HepG2 (cell line): Measurements from ENCODE around the gene PIK3R1.

ENCODE experiments used
- BHLHE40 ChIP-seq: IDR thresholded peaks from 2 replicates; pipeline ENCODE4 v1.6.1; 2011; ENCODE audit warnings: low read length, improper control_type of control experiment
- E2F2 ChIP-seq: sonication (generic); formaldehyde crosslinking; IDR thresholded peaks from 2 replicates; pipeline ENCODE4 v1.4.0; 2020; ENCODE audit warnings: missing genetic modification reagents, borderline replicate concordance
- ETV5 ChIP-seq: IDR thresholded peaks from 2 replicates; pipeline ENCODE4 v1.6.1; 2018; ENCODE audit warnings: missing biosample characterization, missing genetic modification reagents, inconsistent platforms, borderline replicate concordance
- HMGXB4 ChIP-seq, 2 experiments: sonication (generic) in 1 of 2; formaldehyde crosslinking in 1 of 2; IDR thresholded peaks; 2 replicates each; pipeline versions ENCODE4 v1.4.0 to v1.6.1; 2018 to 2020; ENCODE audit warnings: missing genetic modification reagents in 2 of 2, borderline replicate concordance in 1 of 2, low read depth in 1 of 2, mild to moderate bottlenecking in 1 of 2, missing biosample characterization in 1 of 2
- RAD51 ChIP-seq: fragments of 450-650 bp; IDR thresholded peaks from 2 replicates; pipeline ENCODE4 v1.6.1; 2016; ENCODE audit warnings: borderline replicate concordance
- SMC3 ChIP-seq: IDR thresholded peaks from 2 replicates; pipeline ENCODE4 v1.6.1; 2011; ENCODE audit warnings: low read length, improper control_type of control experiment
- SP140L ChIP-seq: sonication (generic); formaldehyde crosslinking; IDR thresholded peaks from 2 replicates; pipeline ENCODE4 v1.4.0; 2020; ENCODE audit warnings: missing genetic modification reagents, borderline replicate concordance
- ZNF143 ChIP-seq: sonication (generic); formaldehyde crosslinking; IDR thresholded peaks from 2 replicates; pipeline ENCODE4 v1.4.0; 2020; ENCODE audit warnings: missing genetic modification reagents
- ZNF713 ChIP-seq: sonication (generic); formaldehyde crosslinking; IDR thresholded peaks from 2 replicates; pipeline ENCODE4 v1.4.0; 2020; ENCODE audit warnings: mild to moderate bottlenecking, missing genetic modification reagents
- ZNF747 ChIP-seq: sonication (generic); formaldehyde crosslinking; IDR thresholded peaks from 2 replicates; pipeline ENCODE4 v1.8.1; 2023; ENCODE audit warnings: missing genetic modification reagents, mild to moderate bottlenecking, borderline replicate concordance
- ZNF879 ChIP-seq: sonication (generic); formaldehyde crosslinking; IDR thresholded peaks from 2 replicates; pipeline ENCODE4 v1.8.1; 2023; ENCODE audit warnings: missing genetic modification reagents

- TF ChIP-seq ZNF747 (CRISPR knock-in tag) (no peak), ZNF143 (no peak), SMC3 (no peak), E2F2 (CRISPR knock-in tag) (no peak), SP140L (no peak), ZNF879 (no peak), BHLHE40 (no peak), RAD51 (no peak), HMGXB4 (CRISPR knock-in tag; IDR thresholded peaks at IDR 0.05; ENCODE audit: borderline replicate concordance in 1 of 2, low read depth in 1 of 2) (no peak), ZNF713 (no peak), ETV5 (no peak)
Measured at GRCh38 chr5:68245319-68245718, 29.8 kb downstream of the PIK3R1 start.
